Esophagus muscularis mucosa (tissue), 4 donors: Measurements from ENCODE around the gene CYP1B1. TPM values are rescaled to one million over a fixed set of nuclear protein-coding genes. Genes with fewer than 3 reads are reported as not detected.

Experiments
- DNase-seq: peaks from one replicate; pipeline ENCODE4 v3.0.0-alpha.2; 2017; ENCODE audit errors: extremely low spot score
- H3K27ac ChIP-seq, 4 donors: fragments of 200-600 bp; sonication (generic); replicated peaks in 1 of 4; 1 replicate in 3 of 4; 2 replicates in 1 of 4; pipeline ENCODE4 v1.5.1; 2016 to 2019; ENCODE audit warnings: mild to moderate bottlenecking in 1 of 4
- H3K27me3 ChIP-seq, 4 donors: fragments of 200-600 bp; sonication (generic); one replicate each; pipeline versions ENCODE4 v1.5.1 to v1.6.0; 2016 to 2019
- H3K36me3 ChIP-seq, 4 donors: fragments of 200-600 bp; sonication (generic); one replicate each; pipeline ENCODE4 v1.5.1; 2016 to 2019
- H3K4me1 ChIP-seq, 4 donors: fragments of 200-600 bp; sonication (generic); one replicate each; pipeline ENCODE4 v1.5.1; 2016 to 2019
- H3K4me3 ChIP-seq, 4 donors: fragments of 200-600 bp; sonication (generic); 1 replicate in 2 of 4; 2 replicates in 2 of 4; pipeline ENCODE4 v1.5.1; 2016 to 2019; ENCODE audit warnings: mild to moderate bottlenecking in 4 of 4, moderate library complexity in 1 of 4
- H3K9me3 ChIP-seq, 4 donors: fragments of 200-600 bp; sonication (generic); 1 replicate in 3 of 4; 2 replicates in 1 of 4; pipeline ENCODE4 v1.5.1; 2016 to 2019
- EP300 ChIP-seq: sonication (generic); formaldehyde crosslinking; IDR thresholded peaks from one replicate; pipeline ENCODE4 v1.6.1; 2017; ENCODE audit warnings: antibody characterized with exemption
- POLR2A ChIP-seq: fragments of 450-650 bp; IDR thresholded peaks from one replicate; pipeline ENCODE4 v1.6.1; 2017; ENCODE audit warnings: antibody characterized with exemption, moderate library complexity, mild to moderate bottlenecking, low read depth
- POLR2AphosphoS5 ChIP-seq, 2 donors: sonication (generic); formaldehyde crosslinking; IDR thresholded peaks; one replicate each; pipeline ENCODE4 v1.6.1; 2017; ENCODE audit warnings: antibody characterized with exemption in 2 of 2
- WGBS: methylation state at CpG from one replicate; pipeline ENCODE4 v1.1.5; 2018; 5-methylcytosine and 5-hydroxymethylcytosine counted together
- intact Hi-C: fragments of 100-400 bp; cut with DNase I; formaldehyde crosslinking; loops from one replicate; pipeline ENCODE4 v1.15.1; 2023
- total RNA-seq, 4 donors: library from RNA; depleted of rRNA; stranded (reverse); fragments of >200 nt; gene quantifications; one replicate each; pipeline versions ENCODE4 v1.1.0 to v1.2.1, GENCODE V29; 2016
- TF ChIP-seq, protein P1 (sequence below), 3 experiments: fragments of 200-600 bp in 2 of 3; fragments of 450-650 bp in 1 of 3; sonication (generic) in 2 of 3; IDR thresholded peaks; one replicate each; pipeline ENCODE4 v1.5.1; 2017 to 2019; ENCODE audit warnings: antibody characterized with exemption in 3 of 3, mild to moderate bottlenecking in 2 of 3, moderate library complexity in 1 of 3

Gene CYP1B1
- total RNA-seq, 4 donors from 2014 or later: 20.8 to 60.3 (median 37.6) TPM

DNA sequence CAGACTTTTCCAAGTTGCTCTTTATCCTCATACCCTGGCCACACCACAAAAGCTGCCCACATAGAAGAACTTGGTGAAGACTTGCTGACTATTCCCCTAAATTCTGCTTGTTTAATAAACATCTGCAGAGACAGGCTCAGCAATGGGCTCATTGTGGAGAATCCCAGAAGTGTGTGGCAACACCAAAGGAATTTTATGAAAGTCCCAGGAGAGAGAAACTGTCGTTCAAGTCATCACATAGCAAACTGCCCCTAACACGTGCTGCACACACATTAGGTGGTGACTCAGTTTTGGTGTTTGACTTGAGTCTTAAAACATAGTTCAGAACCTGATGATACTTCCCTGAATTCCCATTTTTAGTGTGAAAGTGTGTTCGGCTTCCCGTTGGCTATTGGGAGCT, 38.6 kb downstream of the CYP1B1 start:
- Histone ChIP-seq H3K36me3 (no peaks in the 10 kb centered on the region), H3K4me1 (peaks cover 5 to 13% (median 13%) of the 10 kb centered on the region in 4 donors), H3K9me3 (peaks cover 0 to 5% (median 0%) of the 10 kb centered on the region in 4 donors), H3K27ac (peak overlapping the region in 1 of 4 donors; percentile 32), H3K27me3 (peaks cover 0 to 11% (median 0%) of the 10 kb centered on the region in 4 donors), H3K4me3 (no peak overlapping the region)
- no peak for DNase-seq
- TF ChIP-seq, protein P1, sequence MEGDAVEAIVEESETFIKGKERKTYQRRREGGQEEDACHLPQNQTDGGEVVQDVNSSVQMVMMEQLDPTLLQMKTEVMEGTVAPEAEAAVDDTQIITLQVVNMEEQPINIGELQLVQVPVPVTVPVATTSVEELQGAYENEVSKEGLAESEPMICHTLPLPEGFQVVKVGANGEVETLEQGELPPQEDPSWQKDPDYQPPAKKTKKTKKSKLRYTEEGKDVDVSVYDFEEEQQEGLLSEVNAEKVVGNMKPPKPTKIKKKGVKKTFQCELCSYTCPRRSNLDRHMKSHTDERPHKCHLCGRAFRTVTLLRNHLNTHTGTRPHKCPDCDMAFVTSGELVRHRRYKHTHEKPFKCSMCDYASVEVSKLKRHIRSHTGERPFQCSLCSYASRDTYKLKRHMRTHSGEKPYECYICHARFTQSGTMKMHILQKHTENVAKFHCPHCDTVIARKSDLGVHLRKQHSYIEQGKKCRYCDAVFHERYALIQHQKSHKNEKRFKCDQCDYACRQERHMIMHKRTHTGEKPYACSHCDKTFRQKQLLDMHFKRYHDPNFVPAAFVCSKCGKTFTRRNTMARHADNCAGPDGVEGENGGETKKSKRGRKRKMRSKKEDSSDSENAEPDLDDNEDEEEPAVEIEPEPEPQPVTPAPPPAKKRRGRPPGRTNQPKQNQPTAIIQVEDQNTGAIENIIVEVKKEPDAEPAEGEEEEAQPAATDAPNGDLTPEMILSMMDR (IDR thresholded peaks at IDR 0.05): no peak
- no peak for TF ChIP-seq POLR2A
- TF ChIP-seq POLR2AphosphoS5 (IDR thresholded peaks at IDR 0.05): no peak
- no peak for TF ChIP-seq EP300
- intact Hi-C loops: no loop called here
- whole genome bisulfite sequencing: 96% methylated on average over 4 of the region's 4 CpGs

DNA sequence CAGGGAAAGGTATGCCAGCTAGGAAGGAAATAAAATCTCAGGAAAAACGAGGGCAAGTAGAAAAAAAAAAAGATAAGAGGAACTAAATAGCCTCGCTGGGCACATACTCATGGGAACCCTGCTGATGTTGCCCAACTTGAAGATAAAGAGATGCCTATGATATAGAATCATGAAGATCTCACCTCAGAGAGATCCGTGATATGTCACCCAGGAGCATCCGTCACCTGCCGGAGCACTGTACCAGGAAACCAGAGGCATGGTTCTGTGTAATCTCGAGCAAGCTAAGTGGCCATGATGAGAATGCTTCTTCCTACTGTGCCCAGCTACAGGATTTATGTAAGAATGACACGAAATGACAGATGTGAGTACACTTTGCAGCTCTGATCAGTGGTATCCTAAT, 40.0 kb downstream of the CYP1B1 start:
- TF ChIP-seq POLR2A: no peak
- Histone ChIP-seq H3K9me3 (peaks cover 0 to 5% (median 0%) of the 10 kb centered on the region in 4 donors), H3K27ac (no peak overlapping the region), H3K4me3 (no peak overlapping the region), H3K27me3 (peaks cover 0 to 11% (median 0%) of the 10 kb centered on the region in 4 donors), H3K4me1 (peaks cover 5 to 13% (median 13%) of the 10 kb centered on the region in 4 donors), H3K36me3 (no peaks in the 10 kb centered on the region)
- intact Hi-C loops: no loop called here
- DNase-seq: no peak
- WGBS: 92% methylated on average over 7 of the region's 7 CpGs

DNA sequence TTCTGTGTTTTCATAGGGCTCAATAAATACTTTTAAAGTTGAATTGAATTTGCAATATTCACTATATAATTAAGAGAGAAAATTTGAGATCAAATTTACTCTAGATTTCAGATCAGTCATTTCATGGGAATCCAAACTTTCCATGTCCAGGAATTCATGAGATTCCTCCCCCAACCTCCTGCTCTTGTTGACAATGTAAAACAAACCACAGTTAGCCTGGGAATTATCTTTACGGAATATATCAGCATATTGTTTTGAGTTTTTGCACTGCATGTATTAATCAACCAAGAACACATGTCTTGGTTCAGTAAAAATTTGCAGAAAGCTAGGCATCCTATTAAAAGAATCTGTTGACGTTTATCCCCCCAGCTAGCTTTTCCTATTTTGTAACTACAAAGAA, 42.3 kb downstream of the CYP1B1 start:
- Histone ChIP-seq H3K27ac (no peak overlapping the region), H3K4me3 (no peak overlapping the region), H3K36me3 (no peaks in the 10 kb centered on the region), H3K27me3 (peaks cover 0 to 11% (median 0%) of the 10 kb centered on the region in 4 donors), H3K9me3 (no peaks in the 10 kb centered on the region), H3K4me1 (peaks cover 5 to 12% (median 11%) of the 10 kb centered on the region in 4 donors)
- intact Hi-C loops: no loop called here
- 35% methylated on average over 2 of the region's 2 CpGs for WGBS
- no peak for DNase-seq
- no peak for TF ChIP-seq EP300
- no peak for TF ChIP-seq POLR2A
- TF ChIP-seq POLR2AphosphoS5 (IDR thresholded peaks at IDR 0.05): no peak
- TF ChIP-seq, protein P1 (IDR thresholded peaks at IDR 0.05): no peak

DNA sequence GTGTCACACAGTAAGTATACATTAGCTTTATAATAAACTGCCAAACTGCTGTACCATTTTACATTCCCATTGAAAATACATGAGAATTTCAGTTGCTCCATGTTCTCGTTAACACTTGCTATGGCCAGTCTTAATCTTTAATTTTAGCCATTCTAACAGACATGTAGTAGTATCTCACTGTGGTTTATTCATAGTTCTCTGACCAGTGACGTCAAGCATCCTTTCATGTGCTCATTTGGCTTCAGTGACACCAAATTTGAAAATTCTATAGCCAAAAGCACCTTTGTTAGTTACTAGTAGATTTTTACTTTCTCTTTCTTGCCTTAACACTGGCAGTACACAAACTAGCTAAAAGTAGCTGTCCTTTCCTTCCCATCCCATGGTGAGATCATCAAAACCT, 43.0 kb downstream of the CYP1B1 start:
- H3K9me3 ChIP-seq: no peaks in the 10 kb centered on the region
- H3K27ac ChIP-seq: no peak overlapping the region
- H3K4me1 ChIP-seq: peaks cover 0 to 5% (median 4%) of the 10 kb centered on the region in 4 donors
- peaks cover 0 to 4% (median 0%) of the 10 kb centered on the region in 4 donors for H3K27me3 ChIP-seq
- no peak for DNase-seq
- H3K36me3 ChIP-seq: no peaks in the 10 kb centered on the region
- TF ChIP-seq POLR2A (no peak), EP300 (no peak), POLR2AphosphoS5 (IDR thresholded peaks at IDR 0.05) (no peak)
- TF ChIP-seq, protein P1 (IDR thresholded peaks at IDR 0.05): no peak
- WGBS: 96% methylated on average over 2 of the region's 2 CpGs
- intact Hi-C loops: no loop called here
- no peak overlapping the region for H3K4me3 ChIP-seq

DNA sequence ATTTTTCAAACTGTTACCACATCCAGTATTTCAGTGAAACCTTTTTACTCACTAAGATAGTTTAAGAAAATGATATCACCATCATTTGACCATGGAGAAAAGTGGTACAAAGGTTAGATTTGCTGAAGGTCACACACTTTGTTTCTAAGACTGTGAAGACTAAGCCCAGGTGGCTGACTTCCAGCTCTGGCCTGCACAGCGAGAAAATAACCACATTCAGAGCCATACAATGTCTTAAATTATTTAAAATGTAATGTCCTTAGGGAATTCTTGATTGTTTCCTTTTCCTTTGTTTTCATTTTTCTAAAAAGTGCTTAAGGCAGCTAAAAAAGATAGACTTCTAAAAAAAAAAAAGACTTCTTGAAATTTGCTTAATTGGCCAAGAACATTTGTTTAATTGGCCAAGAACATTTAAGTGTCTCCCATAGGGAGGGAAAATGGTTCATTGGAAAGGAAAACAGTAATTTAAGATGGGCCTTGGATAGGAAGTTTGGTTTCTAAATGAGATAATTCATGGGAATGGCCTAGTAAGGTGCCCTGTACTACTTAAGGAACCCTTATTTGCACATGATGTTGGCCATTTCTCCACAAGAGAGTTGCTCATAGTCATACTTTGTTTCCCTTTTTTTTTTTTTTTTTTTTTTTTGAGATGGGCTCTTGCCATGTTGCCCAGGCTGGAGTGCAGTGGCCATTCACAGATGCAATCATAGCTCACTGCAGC, 45.2 kb downstream of the CYP1B1 start:
- TF ChIP-seq POLR2A (no peak), POLR2AphosphoS5 (IDR thresholded peaks at IDR 0.05) (no peak), EP300 (no peak)
- TF ChIP-seq, protein P1 (IDR thresholded peaks at IDR 0.05): no peak
- intact Hi-C loops: no loop called here
- H3K4me1 ChIP-seq: no peaks in the 10 kb centered on the region
- 56% methylated on average over 1 of the region's 1 CpG for WGBS
- no peaks in the 10 kb centered on the region for H3K36me3 ChIP-seq
- no peak overlapping the region for H3K27ac ChIP-seq
- no peaks in the 10 kb centered on the region for H3K27me3 ChIP-seq
- no peaks in the 10 kb centered on the region for H3K9me3 ChIP-seq
- DNase-seq: no peak
- H3K4me3 ChIP-seq: no peak overlapping the region
